ENCODE measurements around the gene VWA8.
"Not testable (repeated sequence)": the region's sequence is repeated elsewhere in the genome, so short reads cannot be mapped to it uniquely, and the experiment has no call there.

VWA8 gene

DNA sequence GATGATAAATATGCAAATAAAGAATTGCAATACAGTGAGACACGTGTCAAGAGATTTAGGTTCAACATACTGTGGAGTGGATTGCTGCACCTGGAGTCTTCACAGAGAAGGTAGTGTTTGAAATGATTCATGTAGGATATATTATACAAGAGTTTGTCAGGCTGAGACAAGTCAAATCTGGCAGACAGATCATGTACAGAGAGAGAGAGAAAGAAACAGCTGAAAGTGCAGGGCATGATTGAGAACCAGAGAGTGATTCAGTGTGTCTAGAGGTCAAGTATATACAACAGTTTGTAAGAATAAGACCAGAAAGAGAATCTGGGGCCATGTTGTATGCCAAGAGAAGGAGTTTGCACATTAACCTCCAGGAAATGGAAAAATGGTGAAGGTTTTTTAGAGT is 2.1 kb upstream of the VWA8 start:
- DNase-seq, result no peak

DNA sequence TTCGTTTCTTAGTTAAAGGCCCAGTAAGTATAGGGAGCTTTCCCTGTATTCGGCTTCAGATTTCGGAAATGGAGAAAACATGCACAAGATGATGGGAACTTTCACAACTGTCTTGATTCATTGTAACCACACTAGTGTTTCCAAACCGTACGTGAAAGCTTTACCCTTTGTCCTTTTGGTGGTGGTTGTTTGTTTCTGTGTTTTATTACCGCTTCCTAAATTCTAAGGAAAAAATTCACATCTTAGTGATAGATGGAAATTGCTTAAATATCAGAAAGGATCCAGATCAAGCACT is 504 bp upstream of the VWA8 start:
- no peak for DNase-seq

DNA sequence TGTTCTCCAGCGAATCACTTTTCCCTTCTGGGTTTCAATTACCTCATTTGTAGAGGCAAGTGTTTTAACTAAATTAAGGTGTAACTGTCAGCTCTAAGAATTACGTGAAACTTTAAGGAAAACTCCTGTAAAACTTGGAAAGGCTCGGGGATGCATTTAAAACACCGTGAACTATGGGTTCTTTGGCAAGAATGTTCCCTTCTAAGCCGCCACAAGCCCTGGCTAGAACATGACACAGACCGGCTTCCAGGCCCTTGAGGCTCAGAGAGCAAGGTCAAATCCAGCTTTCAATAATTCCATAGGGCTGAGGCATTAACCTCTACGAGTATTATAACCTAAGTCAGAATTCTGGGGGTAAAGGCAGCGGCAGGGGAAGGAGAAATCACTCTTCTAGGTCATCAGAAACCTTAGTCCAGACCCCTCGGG is 685 bp downstream of the VWA8 start:
- no peak for DNase-seq

DNA sequence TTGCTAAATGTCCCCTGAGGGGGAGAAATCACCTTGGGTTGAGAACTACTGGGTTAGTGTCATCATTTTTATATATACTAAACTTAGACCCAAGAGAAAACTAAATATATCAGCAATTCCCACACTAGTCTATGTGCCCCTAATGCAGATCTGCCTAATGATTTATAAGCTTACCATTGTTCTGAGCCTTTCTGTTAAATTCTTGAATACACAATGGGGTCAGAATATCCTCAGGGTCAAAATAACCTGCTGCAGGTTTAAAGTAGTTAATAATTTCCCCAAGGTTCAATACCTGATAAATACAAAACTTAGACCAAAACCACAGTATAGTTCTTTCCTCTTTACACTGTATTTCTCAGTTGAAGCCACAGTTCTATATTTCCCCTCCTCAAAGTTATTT is 4.6 kb downstream of the VWA8 start:
- DNase-seq, result no peak

DNA sequence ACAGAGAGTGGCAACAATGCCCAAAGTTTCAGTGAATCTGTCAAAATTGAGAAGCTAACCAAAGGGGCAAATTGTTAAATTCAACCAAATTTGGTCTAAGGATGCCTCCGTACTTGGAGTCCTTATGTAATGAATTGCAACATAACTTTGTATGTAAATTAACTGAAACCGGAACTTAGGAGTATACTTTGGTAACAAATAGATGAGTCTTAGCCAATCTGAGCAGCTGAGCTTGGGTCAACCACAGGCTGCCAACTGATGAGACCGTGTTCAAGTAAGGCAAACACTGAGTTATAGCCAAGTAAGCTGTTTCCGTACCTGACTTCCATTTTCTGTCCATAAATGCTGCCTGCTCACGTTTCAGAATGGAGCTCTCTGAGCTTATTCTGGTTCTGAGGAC is 5.3 kb downstream of the VWA8 start:
- DNase-seq, result no peak

DNA sequence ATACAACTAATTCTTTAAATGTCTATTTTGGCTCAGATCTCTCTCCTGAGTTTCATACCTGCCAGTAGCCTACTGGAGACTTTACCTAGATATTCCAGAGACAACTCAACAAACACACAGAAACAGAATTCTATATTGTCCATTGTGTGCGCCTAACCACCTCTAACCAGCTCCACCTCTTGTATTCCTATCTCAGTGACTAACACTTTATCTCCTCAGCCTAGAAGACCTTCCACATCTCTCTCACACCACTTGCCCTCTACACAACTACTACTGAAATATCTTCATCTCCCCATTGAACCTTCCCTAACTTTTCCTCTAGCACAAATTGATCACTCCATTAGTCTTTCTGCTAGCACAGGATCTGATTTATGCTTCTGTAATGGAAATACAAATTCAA is 6.7 kb downstream of the VWA8 start:
- no peak for DNase-seq

DNA sequence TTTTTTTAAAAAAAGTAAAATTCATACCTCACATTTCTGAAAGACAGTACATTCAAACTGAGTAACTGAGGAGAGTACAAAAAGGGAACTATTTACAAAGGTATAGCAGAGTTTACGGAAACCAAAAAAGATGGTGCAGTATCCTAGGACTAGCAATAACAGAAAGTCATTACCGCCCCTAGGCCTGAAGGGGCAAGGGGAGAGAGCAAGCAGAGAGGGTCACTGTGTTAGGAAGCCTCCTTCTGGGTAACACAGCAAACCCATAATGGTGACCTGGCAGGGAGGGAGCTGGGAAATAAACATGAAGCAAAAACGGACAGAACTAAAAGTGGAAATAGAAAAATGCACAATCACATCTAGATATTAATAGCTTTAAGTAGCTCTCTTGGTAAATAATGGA is 8.2 kb downstream of the VWA8 start:
- DNase-seq, result no peak

DNA sequence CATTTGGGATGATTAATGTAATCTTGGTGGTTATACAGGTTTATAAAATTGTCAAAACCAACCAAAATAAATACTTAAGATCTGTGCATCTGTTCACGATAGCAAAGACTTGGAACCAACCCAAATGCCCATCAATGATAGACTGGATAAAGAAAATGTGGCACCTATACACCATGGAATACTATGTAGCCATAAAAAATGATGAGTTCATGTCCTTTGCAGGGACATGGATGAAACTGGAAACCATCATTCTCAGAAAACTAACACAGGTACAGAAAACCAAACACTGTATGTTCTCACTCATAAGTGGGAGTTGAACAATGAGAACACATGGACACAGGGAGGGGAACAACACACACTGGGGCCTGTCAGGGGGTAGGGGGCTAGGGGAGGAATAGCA is 11.8 kb downstream of the VWA8 start:
- not testable (repeated sequence) for DNase-seq

DNA sequence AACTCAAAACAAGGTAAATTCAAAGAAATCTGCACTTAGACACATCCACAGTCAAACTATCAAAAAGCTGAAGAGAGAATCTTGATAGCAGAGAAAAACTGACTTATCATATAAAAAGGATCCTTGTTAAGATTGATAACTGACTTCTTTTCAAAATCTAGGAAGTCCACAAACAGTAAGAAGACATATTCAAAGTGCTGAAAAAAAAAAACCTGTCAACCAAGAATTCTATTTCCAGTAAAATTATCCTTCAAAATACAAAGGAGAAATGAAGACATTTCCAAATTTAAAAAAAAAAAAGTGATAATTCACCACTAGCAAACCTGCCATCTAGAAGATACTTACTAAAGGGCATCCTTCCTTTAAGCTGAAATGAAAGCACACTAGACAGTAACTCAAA is 15.0 kb downstream of the VWA8 start:
- no peak for DNase-seq

DNA sequence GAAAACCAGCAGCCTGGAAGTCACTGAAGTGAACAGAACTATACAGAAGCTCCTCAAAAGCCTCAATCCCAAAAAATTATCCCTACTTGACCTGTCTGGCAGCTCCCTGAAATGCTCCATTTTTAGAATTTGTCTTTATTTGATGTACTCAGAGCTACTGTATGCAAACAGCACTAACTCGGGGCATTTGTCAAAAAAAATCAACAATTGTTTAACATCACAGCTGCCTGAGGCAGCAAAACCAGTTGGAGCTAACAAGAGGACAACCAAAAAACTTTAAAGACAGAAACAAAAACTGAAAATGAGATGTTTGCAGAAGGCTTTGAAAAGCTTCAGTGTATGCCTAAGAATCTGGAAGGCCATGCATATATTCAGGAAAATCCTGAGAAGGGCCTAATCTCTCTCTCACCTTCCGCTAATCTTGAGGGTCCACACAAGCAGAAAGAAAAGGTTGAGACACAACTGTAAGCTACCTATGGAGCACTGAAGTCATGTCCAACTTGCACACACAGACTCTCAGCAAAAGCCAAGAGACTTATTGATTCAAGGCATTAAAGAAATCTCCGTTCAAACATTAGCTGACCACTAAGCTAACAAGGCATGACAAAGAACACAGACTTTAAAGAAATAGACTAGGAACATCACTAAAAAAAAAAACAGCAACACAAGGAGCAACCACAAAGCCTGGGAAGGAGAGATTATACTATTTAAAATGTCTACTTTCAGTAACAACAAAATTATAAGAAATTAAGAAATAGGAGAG is 16.1 kb downstream of the VWA8 start:
- no peak for DNase-seq

DNA sequence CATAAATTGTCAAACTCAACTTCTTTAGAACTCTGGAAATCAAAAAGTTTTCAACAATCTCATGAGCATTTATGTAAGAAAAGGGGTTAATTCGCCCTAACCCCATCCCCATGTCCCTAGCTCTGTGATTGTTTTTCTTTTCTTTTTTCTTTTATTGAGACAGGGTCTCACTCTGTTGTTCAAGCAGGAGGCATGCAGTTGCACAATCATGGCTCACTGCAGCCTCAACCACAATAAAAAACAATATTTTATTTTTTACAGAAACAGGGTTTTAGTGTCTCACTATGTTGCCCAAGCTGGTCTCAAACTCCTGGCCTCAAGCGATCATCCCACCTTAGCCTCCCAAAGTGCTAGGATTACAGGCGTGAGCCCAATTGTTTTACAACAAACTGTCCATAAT is 16.7 kb downstream of the VWA8 start:
- no peak for DNase-seq

DNA sequence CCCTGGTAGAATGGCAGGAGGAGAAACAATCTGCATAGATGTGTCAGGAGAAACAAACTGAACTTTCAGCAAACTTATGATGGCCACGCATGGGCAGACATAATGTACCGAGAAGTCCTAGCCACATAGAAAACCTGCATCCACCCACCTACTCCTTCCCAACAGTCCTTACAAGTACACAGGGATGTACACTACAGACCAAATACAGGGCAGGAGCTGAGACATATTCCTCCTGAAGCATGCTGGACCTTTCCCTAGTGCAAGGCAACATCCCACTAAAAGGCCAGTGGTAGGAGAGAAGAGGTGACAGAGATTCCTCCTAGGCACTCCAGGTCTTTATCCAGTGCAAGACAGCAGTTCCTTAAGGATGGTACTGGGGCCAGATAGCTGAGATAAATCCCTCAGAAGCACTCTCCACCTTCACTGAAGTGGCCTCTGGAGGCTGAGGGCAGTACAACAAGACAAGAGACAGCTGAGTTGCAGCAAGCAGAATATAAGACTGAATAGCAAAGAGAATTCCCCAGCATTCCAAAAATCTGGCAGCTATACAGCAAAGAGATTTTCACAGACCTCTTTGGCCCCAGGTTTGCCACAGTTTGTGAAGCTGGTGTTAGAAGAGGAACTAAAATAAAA is 18.3 kb downstream of the VWA8 start:
- no peak for DNase-seq

DNA sequence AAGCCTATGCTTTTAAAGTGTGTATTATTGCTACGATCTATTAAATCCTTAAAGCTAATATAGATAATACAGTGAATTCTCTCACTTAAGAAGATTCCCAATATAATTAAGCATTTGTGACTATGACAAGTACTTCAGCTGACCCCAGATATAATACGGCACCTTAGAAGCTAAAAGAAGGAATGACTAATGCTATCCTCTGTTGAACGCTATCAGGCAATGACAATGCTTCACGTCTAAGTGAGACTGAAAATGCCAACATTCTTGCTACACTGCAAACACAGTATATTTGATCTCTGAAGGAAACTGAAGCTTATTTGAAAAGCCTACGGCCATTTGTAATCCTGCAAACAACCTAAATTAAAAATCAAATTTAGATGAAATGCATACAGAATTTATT is 19.7 kb downstream of the VWA8 start:
- DNase-seq, result no peak

DNA sequence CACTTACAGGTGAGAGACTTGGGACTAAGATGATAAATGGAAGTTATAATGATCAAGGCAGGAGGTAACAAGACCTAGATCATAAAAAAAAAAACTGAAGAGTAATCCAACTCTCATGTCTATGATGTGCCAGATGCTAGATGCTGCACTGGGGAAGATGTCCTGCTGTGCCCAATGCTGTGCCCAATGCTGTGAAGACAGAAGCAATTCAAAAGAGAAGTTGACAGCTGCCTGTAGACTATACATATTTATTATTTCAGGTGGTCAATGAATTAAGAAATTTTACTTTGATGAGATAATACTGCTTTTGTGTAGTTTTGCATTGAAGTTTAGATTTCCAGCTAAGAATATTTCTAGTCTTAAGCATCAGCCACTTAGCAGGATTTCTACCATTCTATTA is 21.5 kb downstream of the VWA8 start:
- no peak for DNase-seq

DNA sequence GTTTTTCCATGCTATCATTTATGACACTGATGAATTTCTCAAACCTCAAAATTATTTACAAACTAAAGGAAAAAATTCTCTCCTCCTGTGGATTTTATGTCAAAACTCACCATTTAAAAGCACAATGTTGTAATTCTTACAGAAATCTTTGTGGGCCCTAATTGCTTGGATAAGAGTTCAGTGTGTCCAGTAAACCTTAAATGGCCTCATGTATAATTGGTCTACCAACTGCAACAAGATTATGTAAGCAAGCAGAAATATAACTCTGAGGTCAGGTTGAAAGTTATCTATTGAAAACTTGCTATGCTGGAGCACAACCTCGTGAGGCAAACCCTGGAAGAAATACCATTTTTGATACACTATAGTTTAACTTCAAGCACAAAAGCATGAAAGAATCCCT is 22.0 kb downstream of the VWA8 start:
- DNase-seq, result no peak

DNA sequence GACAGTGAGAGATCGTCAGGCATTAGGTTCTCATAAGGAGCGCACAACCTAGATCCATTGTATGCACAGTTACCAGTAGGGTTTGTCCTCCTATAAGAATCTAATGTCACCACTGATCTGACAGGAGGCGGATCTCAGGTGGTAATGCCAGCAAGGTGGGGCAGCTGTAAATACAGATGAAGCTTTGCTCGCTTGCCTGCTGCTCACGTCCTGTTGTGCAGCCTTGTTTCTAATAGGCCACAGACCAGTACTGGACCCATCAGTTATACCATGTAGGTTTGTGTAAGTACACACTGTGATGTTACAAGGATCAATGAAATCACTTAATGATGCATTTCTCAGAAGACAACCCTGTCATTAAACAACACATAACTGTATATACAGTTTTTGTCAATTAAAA is 23.5 kb downstream of the VWA8 start:
- no peak for DNase-seq

DNA sequence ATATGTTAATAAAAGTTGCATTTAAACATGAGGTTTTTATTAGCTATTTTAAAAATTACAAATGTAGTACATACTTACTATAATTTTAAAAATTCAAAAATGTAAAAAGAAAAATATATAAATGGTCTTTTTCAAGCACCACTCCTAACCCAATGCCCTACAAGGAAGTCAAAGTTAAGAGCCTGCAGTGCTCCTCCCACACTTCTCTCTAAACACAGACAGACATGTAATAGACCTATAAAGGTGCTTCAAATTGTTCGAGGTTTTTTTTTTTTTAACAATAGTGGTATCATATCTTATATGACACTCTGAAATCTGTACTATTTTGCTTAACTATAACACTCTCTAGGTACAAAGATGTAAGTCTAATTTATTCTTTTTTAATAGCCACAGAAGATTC is 25.4 kb downstream of the VWA8 start:
- no peak for DNase-seq

DNA sequence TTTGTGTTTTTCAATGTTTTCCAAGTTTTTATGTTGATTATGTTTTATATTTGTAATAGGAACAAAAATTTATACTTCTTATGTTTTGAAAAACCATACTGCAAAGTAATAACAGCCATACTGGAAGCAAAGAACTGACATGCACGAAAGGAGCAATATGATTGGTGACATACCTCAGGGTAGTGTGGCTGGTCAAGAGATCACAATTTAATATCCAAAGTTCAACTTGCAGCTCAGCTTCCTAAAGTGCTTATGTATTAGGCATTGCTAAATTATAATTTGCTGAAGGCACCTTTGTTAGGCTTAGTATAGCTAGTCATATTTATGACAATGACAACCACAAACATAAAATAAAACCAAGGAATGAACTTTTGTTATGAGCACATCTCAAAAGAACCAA is 25.9 kb downstream of the VWA8 start:
- DNase-seq, result no peak

DNA sequence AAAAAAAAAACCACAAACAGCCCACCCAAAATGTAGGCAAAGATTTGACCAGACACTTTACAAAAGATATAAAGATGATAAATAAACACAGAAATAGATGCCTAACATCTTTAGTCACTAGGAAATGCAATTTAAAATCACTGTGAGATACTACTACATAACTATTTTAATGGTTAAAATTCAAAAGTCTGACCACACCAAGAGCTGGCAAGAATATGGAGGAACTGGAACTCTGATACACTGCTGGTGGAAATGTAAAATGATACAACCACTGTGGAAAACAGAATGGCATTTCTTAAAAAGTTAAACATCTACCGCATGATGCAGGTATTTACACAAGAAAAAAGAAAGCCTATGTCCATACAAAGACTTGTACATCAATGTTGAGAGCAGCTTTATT is 26.8 kb downstream of the VWA8 start:
- no peak for DNase-seq

DNA sequence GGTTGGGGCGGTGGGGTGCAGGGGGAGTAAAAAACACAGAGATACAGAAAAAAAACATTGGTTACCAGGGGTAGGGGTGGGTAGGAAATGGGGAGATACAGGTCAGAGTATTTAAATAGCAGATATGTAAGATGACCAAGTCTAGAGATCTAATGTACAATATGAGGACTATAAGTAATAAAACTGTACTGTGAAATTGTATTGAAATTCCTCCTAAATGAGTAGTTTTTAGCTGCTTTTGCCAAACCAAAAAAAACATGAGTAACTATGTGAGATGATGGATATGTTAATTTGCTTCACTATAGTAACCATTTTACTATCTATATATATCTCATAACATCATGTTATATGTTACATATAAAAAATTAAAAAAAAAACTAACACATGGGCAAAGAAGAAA is 29.6 kb downstream of the VWA8 start:
- DNase-seq, result no peak

DNA sequence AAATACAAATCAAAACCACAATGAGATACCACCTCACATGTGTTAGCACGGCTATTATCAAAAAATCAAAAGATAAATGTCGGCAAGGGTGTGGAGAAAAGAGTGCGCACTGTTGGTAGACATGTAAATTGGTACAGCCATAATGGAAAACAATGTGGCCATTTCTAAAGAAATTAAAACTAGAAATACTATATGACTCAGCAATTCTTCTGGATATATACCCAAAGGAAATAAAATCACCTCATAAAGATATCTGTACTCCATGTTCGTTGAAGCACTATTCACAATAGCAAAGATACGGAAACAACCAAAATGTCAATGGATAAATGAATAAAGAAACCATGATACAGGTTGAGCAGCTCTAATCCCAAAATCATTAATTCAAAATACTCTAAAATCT is 30.8 kb downstream of the VWA8 start:
- no peak for DNase-seq

DNA sequence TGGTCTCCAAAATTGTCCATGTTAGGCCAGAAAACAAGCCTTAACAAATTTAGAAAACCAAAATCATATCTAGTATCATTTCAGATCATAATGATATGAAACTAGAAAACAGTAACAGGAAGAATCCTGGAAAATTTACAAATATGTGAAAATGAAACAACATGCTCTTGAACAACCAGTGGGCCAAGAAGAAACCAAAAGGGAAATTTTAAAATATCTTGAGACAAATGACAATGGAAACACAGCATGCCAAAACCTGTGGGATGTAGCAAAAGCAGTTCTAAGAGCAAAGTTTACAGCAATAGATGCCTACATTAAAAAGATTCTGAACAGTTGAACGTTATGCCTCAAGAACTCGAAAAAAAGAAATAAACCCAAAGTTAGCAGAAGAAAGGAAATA is 32.6 kb downstream of the VWA8 start:
- no peak for DNase-seq

DNA sequence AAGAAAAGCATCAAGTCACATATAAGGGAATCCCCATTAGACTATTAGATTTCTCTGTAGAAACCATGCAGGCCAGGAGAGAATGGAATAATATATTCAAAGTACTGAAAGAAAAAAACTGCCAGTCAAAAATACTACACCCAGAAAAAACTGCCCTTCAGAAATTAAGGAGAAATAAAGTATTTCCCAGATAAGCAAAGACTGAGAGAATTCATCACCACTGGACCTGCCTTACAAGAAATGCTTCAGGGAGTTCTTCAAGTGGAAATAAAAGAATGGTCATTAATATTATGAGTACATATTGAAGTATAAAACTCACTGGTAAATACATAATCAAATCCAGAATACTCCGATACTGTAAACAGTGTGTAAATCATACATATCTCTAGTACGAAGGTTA is 35.9 kb downstream of the VWA8 start:
- DNase-seq, result no peak

DNA sequence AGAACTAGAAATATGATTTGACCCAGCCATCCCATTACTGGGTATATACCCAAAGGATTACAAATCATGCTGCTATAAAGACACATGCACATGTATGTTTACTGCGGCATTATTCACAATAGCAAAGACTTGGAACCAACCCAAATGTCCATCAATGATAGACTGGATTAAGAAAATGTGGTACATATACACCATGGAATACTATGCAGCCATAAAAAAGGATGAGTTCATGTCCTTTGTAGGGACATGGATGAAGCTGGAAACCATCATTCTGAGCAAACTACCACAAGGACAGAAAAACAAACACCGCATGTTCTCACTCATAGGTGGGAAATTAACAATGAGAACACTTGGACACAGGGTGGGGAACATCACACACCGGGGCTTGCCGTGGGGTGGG is 38.0 kb downstream of the VWA8 start:
- not testable (repeated sequence) for DNase-seq

DNA sequence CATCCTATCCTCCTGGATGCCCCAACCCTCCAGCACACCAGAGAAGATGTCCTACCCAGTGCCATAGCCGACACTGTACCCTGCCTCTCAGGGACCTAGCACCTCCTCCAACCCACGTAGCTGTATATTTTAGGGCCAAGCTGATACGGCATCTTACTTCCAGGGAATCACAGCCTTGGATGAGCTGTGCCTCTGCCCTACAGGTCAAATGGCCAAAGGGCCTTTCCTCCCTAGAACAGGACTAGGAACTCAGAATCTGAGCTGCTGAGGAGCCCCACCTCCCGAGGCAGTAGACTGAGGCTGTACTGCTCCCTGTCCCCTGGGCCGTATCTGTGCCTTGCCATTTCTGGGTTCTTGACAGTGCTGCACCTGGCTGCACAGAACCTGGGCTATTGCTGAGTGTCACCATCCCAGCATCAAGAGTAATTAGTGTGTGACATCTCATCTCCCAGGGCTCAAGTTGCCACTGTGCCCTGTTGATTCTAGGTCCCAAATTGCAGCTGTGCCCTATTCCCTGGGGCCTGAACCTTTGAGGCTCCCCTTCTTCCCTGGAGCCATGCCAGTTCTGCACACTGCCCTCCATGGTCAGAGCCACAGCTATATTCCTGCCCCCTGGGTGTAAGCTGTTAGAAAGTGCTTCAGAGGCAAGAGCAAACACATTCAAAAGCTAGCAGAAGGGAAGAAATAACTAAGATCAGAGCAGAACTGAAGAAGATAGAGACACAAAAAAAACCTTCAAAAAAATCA is 41.0 kb downstream of the VWA8 start:
- DNase-seq, result no peak
